Left ventricle myocardium inferior (tissue), 1 donor: ENCODE data around the gene POU2F3. TPM values are rescaled to one million over a fixed set of nuclear protein-coding genes. Genes with fewer than 3 reads are reported as not detected.

Experiments
- DNase-seq: peaks from one replicate; pipeline ENCODE4 v3.0.0-alpha.2; 2020
- H3K27ac ChIP-seq: fragments of 200-600 bp; replicated peaks from 2 replicates; pipeline ENCODE4 v1.8.0; 2021
- H3K27me3 ChIP-seq: fragments of 200-600 bp; 2 replicates; pipeline ENCODE4 v1.8.0; 2021; ENCODE audit warnings: low read depth
- H3K36me3 ChIP-seq: fragments of 200-600 bp; 2 replicates; pipeline ENCODE4 v1.8.0; 2021
- H3K4me1 ChIP-seq: fragments of 200-600 bp; 2 replicates; pipeline ENCODE4 v1.8.0; 2021
- H3K4me3 ChIP-seq: fragments of 200-600 bp; 2 replicates; pipeline ENCODE4 v1.8.0; 2021; ENCODE audit warnings: mild to moderate bottlenecking, moderate library complexity
- H3K9me3 ChIP-seq: fragments of 200-600 bp; replicated peaks from 2 replicates; pipeline ENCODE4 v1.8.0; 2021
- CTCF ChIP-seq: fragments of 200-600 bp; IDR thresholded peaks from 2 replicates; pipeline ENCODE4 v1.8.0; 2021; ENCODE audit warnings: antibody characterized with exemption, mild to moderate bottlenecking, borderline replicate concordance
- intact Hi-C: fragments of 100-400 bp; cut with micrococcal nuclease; formaldehyde crosslinking; loops from one replicate; pipeline ENCODE4 v1.11.0; 2022
- total RNA-seq: library from RNA; stranded (reverse); fragmentation: NEBNext Ultra II Directional; extraction: Animal tissue kit (Norgen Biotek cat#: 25700); gene quantifications from one replicate; pipeline ENCODE4 v1.2.1, GENCODE V29; 2021
- donor health status: DM: no; HTN: yes; CAD: no; lungs with severe emphysema.

POU2F3 gene
- total RNA-seq, 1 donor from 2014 or later, result not detected

- intact Hi-C loops, result no loop called here
- no peaks in the 10 kb centered on the region for H3K9me3 ChIP-seq
- H3K36me3 ChIP-seq, result no peaks in the 10 kb centered on the region
- no peak for TF ChIP-seq CTCF
- H3K4me3 ChIP-seq, result no peak overlapping the region
- H3K27me3 ChIP-seq, result peaks cover 33% of the 10 kb centered on the region
- DNase-seq, result no peak
- H3K27ac ChIP-seq, result peak overlapping the region; percentile 42
- peaks cover 30% of the 10 kb centered on the region for H3K4me1 ChIP-seq
Measured at GRCh38 chr11:120228794-120229384, 11.1 kb upstream of the POU2F3 start.

GRCh38 chr11:120229451-120230424 lies 10.2 kb upstream of the POU2F3 start:
- TF ChIP-seq CTCF, result peak; percentile 86
- Histone ChIP-seq H3K27ac (peak overlapping the region; percentile 42), H3K4me3 (no peak overlapping the region), H3K36me3 (no peaks in the 10 kb centered on the region), H3K27me3 (peaks cover 42% of the 10 kb centered on the region), H3K4me1 (peaks cover 26% of the 10 kb centered on the region), H3K9me3 (no peaks in the 10 kb centered on the region)
- intact Hi-C loops, result loop anchor here (2.0 to 5.0 kb wide), 2 partner anchors 57 to 73 kb away; no protein-coding TSS in a partner anchor
- no peak for DNase-seq

GRCh38 chr11:120230433-120231071 lies 9.4 kb upstream of the POU2F3 start:
- Histone ChIP-seq H3K4me1 (peaks cover 18% of the 10 kb centered on the region), H3K27me3 (peaks cover 46% of the 10 kb centered on the region), H3K4me3 (no peak overlapping the region), H3K36me3 (no peaks in the 10 kb centered on the region), H3K9me3 (no peaks in the 10 kb centered on the region), H3K27ac (no peak overlapping the region)
- intact Hi-C loops, result loop anchor here (2.0 to 5.0 kb wide), 2 partner anchors 58 to 72 kb away; no protein-coding TSS in a partner anchor
- TF ChIP-seq CTCF, result no peak
- DNase-seq, result no peak

GRCh38 chr11:120231963-120232362 lies 8.0 kb upstream of the POU2F3 start:
- intact Hi-C loops, result loop anchor here (2.0 to 5.0 kb wide), 2 partner anchors 59 to 70 kb away; no protein-coding TSS in a partner anchor
- TF ChIP-seq CTCF, result no peak
- DNase-seq, result no peak

DNA sequence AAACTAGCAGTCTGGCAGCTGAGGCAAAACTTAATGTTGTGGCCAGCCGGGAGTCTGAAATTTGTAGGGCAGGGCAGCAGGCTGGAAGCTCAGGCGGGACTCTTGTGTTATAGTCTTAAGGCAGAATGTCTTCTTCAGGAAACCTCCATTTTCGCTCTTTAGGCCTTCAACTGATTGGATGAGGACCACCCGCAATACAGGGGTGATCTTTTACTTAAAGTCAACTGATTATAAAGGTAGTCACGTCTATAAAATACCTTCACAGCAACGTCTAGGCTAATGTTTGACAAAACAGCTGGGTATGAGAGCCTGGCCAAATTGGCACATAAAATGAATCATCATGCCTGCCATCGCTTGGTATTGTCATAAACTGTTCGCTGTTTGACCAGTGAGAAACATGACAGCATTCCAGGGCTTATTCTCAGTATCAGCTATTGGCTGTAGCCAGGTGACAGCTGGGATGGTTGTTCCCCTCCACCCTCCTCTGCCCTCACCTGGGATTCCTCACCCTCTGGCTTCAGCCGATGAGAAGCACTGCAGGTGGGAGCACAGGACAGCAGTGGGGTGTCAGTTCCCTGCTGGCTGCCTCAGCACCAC lies 6.6 kb upstream of the POU2F3 start:
- Histone ChIP-seq H3K4me1 (peaks cover 5% of the 10 kb centered on the region), H3K27ac (no peak overlapping the region), H3K9me3 (no peaks in the 10 kb centered on the region), H3K36me3 (no peaks in the 10 kb centered on the region), H3K4me3 (no peak overlapping the region), H3K27me3 (peaks cover 50% of the 10 kb centered on the region)
- TF ChIP-seq CTCF, result no peak
- intact Hi-C loops, result loop anchor here (5.0 kb wide), 1 partner anchor 69 kb away; no protein-coding TSS in a partner anchor
- no peak for DNase-seq

More at GRCh38 chr11:120231963-120232362, 8.0 kb upstream of the POU2F3 start:
- Histone ChIP-seq H3K4me1 (peaks cover 5% of the 10 kb centered on the region), H3K4me3 (no peak overlapping the region), H3K27ac (no peak overlapping the region), H3K9me3 (no peaks in the 10 kb centered on the region), H3K27me3 (peaks cover 46% of the 10 kb centered on the region), H3K36me3 (no peaks in the 10 kb centered on the region)
